Stomach smooth muscle (tissue), 2 donors: ENCODE measurements around the gene TAS2R60.
"Not testable (repeated sequence)": the region's sequence is repeated elsewhere in the genome, so short reads cannot be mapped to it uniquely, and the experiment has no call there.

Experiments
- H3K27ac ChIP-seq: one replicate; pipeline ENCODE4 v1.7.0; 2013; ENCODE audit warnings: mild to moderate bottlenecking, low read length, inconsistent platforms
- H3K27me3 ChIP-seq, 2 donors: one replicate each; pipeline ENCODE4 v1.7.0; 2013; ENCODE audit warnings: low read length in 2 of 2; ENCODE audit not compliant: insufficient read depth in 2 of 2, control insufficient read depth in 1 of 2
- H3K36me3 ChIP-seq, 2 donors: one replicate each; pipeline ENCODE4 v1.7.0; 2013; ENCODE audit warnings: low read length in 2 of 2; ENCODE audit not compliant: control insufficient read depth in 2 of 2, insufficient read depth in 2 of 2
- H3K4me1 ChIP-seq: one replicate; pipeline ENCODE4 v1.7.0; 2013; ENCODE audit warnings: low read length; ENCODE audit not compliant: control insufficient read depth, insufficient read depth
- H3K4me3 ChIP-seq, 2 donors: one replicate each; pipeline ENCODE4 v1.7.0; 2013; ENCODE audit warnings: low read length in 2 of 2
- H3K9ac ChIP-seq, 2 donors: one replicate each; pipeline ENCODE4 v1.7.0; 2013; ENCODE audit warnings: low read length in 2 of 2, mild to moderate bottlenecking in 1 of 2
- H3K9me3 ChIP-seq, 2 donors: one replicate each; pipeline ENCODE4 v1.7.0; 2013; ENCODE audit warnings: low read length in 2 of 2; ENCODE audit not compliant: control insufficient read depth in 2 of 2
- donor health status: healthy.
- donor health status: Pancreatic carcinoma.

The TAS2R60 gene

DNA sequence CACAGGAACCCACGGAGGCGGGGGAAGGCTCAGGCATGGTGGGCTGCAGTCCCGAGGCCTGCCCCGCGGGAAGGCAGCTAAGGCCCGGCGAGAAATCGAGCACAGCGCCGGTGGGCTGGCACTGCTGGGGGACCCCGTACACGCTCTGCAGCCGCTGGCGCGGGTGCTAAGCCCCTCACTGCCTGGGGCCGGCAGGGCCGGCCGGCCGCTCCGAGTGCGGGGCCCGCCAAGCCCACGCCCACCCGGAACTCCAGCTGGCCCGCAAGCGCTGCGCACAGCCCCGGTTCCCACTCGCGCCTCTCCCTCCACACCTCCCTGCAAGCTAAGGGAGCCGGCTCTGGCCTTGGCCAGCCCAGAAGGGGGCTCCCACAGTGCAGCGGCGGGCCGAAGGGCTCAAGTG, 18.8 kb upstream of the TAS2R60 start:
- H3K27ac ChIP-seq, H3K9me3 ChIP-seq, H3K27me3 ChIP-seq, H3K4me1 ChIP-seq, H3K36me3 ChIP-seq, H3K4me3 ChIP-seq, H3K9ac ChIP-seq: not testable (repeated sequence)

DNA sequence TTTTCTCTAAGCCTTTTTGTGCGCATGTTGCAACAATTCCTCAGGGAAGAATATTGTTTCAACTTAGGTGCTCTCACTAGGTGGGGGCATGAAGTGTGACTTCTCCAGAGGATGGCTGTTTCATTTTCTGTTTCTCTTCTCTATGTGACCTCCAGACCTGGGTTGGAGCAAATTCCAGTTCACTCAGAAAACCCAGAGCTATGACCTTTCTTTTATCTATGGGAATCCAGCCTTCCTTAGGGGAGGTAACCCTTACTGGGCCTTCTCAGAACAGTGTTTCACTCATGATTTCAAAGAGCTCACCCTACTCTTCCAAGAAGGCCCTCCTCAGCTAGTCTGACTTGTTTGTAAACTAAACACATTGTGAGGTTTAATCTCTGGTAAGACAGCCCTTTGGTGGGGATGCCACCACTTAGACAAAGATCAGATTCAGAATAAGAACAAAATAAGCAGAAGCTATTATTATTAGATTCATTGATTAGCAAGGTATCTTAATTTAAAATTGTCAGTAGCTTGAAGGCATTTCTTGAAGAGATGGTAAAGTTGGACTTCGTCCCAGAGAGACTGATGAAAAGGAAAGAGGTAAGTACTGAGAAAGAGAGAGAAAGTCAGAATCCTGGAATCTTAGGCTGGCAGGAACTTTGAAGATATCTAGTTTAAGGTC, 16.6 kb upstream of the TAS2R60 start:
- no peaks in the 10 kb centered on the region for H3K9me3 ChIP-seq
- H3K27ac ChIP-seq = no peak overlapping the region
- no peaks in the 10 kb centered on the region for H3K27me3 ChIP-seq
- no peaks in the 10 kb centered on the region for H3K4me1 ChIP-seq
- H3K4me3 ChIP-seq = no peak overlapping the region
- H3K9ac ChIP-seq = no peak overlapping the region
- H3K36me3 ChIP-seq = no peaks in the 10 kb centered on the region

DNA sequence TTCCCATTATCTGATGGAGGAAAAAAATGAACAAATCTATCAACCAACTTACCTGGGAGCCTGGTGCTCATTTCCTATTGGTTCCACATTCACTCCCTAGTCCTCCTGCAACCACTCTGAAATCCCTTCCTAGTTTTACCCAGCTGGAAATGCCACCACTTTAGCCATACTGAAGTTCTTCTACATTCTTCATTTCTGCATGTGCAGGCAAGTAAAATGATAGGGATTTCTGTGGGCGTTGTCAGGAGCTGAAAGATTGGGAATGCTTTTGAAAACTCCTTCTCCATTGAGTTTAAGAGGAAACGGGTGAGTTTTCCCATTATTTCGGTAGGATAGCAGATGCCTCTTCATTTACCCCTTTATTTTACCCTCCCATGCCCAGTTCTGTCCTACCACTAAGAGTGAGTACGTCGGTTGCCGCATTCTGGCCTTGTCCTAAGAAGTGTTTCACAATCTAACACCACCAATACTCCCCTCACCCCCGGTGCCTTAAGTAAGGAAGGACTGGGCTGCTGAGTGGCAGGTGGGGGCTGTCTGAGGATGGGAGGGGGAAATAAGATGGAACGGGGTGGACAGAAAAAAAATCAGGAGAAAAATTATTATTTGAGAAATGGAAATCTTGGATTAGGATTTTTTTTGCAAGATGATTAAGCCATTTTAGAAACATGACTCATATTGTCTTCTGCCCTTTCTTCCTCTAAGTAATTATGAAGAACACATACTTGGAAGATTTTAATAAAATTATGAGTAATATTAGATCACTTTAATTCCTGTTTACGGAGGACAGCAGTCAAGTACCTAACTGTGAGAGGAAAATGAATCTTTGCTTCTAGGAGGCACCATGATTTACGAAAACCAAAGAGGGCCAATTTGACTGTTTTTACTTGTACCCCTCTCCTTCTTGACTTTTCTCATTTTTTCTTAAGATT, 13.2 kb upstream of the TAS2R60 start:
- Histone ChIP-seq H3K27me3 (no peaks in the 10 kb centered on the region), H3K4me3 (no peak overlapping the region), H3K27ac (no peak overlapping the region), H3K36me3 (no peaks in the 10 kb centered on the region), H3K9ac (no peak overlapping the region), H3K9me3 (no peaks in the 10 kb centered on the region), H3K4me1 (no peaks in the 10 kb centered on the region)

DNA sequence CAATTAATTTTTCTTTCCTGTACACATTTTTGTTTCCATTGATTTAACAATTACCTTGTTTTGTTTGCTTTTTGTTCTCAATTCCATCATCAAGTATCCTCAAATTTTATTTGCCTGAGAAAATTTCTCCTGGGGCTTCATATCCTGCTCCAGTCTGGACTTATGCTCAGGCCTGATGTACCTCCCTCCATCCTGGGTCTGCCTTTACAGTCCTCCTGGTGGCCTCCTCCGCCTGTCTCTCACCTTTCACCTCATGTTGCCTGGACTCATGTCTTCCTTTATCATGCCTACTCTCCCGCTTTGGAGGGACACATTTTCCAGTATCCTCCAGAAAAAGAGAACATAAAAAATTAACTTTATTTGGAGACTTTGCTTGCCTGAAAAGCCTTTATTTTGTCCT, 12.1 kb upstream of the TAS2R60 start:
- Histone ChIP-seq H3K9me3 (no peaks in the 10 kb centered on the region), H3K27ac (no peak overlapping the region), H3K4me1 (no peaks in the 10 kb centered on the region), H3K9ac (no peak overlapping the region), H3K27me3 (no peaks in the 10 kb centered on the region), H3K4me3 (no peak overlapping the region), H3K36me3 (no peaks in the 10 kb centered on the region)

DNA sequence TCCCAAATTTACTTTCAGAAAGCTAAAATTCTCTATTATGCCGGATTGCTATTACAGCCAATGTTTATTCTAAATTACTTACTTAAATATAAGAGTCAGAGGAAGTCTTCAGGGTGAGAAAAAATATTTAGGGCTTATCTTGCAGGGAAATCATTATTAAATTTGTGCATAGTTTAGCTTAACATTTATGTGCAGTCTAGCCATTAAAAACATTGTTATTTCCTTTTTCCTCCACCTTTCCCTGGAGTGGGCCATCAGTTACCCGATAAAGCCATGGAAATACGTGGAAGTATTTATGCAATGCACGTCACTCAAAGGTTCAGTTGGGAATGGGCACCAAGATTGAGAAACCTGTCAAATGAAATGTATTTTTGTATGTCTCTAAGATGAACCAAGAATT, 9.5 kb upstream of the TAS2R60 start:
- Histone ChIP-seq H3K27me3 (no peaks in the 10 kb centered on the region), H3K9ac (no peak overlapping the region), H3K27ac (no peak overlapping the region), H3K9me3 (no peaks in the 10 kb centered on the region), H3K4me3 (no peak overlapping the region), H3K36me3 (no peaks in the 10 kb centered on the region), H3K4me1 (no peaks in the 10 kb centered on the region)

DNA sequence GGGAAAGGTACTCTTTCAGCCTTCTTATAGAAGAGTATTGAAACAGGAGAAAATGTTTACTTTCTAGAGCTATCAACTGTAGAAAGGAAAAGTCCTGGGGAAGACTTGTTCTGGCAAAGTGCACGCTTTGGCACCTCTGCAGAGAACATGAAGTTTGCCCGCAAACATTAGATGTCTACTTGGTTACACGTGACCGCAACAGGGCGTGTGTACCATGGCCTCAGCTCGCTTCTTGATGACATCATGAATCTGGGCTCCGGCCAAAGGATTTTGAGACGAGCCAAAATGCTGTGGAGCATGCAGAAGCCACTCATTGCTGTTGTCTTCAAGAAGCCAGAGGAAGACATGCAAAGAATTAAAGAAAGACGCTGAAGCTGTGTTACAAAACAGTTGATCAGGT, 8.6 kb upstream of the TAS2R60 start:
- Histone ChIP-seq H3K4me1 (no peaks in the 10 kb centered on the region), H3K4me3 (no peak overlapping the region), H3K27ac (no peak overlapping the region), H3K9me3 (no peaks in the 10 kb centered on the region), H3K27me3 (no peaks in the 10 kb centered on the region), H3K36me3 (no peaks in the 10 kb centered on the region), H3K9ac (no peak overlapping the region)

DNA sequence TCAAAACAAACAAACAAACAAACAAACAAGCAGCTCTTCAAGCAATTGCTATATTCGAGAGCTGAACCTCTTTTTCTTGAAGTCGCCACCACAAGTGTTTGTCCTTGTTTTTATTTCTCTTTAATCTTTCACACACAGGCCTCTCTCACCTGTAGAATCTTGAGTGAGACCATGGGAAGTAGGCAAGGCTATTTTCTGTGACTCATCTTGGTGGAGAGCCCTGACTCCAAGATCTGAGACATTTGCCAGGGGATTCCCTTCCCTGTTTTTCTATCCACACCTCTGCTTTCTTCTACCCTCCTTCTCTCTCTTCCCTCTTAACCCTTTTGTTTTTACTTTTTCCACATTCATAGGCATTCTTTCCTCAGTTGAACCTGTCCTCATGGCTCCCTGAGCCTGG, 8.0 kb upstream of the TAS2R60 start:
- H3K9ac ChIP-seq = no peak overlapping the region
- no peaks in the 10 kb centered on the region for H3K9me3 ChIP-seq
- no peaks in the 10 kb centered on the region for H3K27me3 ChIP-seq
- no peak overlapping the region for H3K4me3 ChIP-seq
- H3K4me1 ChIP-seq = no peaks in the 10 kb centered on the region
- no peak overlapping the region for H3K27ac ChIP-seq
- no peaks in the 10 kb centered on the region for H3K36me3 ChIP-seq

DNA sequence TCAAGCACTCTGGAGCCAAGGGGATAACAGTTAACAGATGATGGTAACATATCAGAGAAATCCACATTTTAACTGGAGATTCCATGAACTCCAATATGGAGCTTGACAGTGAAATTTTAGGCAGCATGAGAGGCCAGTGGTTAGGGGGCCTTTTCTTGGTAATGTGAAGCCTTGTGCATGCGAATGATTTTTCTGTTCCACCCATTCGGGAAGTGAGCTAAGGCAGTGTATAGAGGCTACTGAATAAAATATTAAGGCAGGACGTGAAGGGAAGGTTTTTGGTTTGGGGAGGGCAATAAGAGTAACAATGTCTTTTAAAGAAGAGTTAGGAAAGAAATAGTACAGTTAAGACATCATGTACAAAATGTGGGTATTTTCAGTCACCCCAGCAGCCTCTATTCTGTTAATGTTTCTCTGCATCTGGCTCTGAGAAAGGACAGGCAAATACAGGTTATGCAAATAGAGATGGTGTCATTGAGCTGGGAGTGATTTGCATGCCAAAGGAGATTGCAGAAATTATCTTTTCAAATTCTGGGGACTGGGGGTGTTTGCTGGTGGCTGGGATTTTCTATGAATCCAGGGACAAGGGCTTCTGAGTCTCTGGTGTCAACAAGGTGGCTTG, 6.8 kb upstream of the TAS2R60 start:
- Histone ChIP-seq H3K4me3 (no peak overlapping the region), H3K9me3 (no peaks in the 10 kb centered on the region), H3K27ac (no peak overlapping the region), H3K36me3 (no peaks in the 10 kb centered on the region), H3K27me3 (no peaks in the 10 kb centered on the region), H3K9ac (no peak overlapping the region), H3K4me1 (no peaks in the 10 kb centered on the region)

DNA sequence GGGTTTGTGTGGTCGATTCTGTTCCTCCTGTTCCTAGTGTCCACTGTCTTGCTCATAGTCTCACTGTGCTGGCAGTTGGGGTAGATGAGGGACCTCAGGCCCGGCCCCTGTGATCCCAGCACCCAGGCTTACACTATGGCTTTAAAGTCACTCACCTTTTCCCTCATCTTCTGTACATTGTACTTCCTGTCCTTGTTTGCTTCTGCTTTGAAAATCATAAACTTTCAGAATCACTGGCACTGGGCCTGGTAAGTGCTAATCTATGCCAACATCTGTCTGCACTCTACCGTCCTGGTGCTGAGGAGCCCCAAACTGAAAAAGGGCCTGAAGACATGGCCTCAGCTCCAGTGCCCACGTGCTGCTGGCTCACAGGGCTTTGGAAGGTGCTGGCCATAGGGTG, 5.7 kb upstream of the TAS2R60 start:
- Histone ChIP-seq H3K4me3 (no peak overlapping the region), H3K27me3 (no peaks in the 10 kb centered on the region), H3K27ac (no peak overlapping the region), H3K9ac (no peak overlapping the region), H3K9me3 (no peaks in the 10 kb centered on the region), H3K36me3 (no peaks in the 10 kb centered on the region), H3K4me1 (no peaks in the 10 kb centered on the region)

DNA sequence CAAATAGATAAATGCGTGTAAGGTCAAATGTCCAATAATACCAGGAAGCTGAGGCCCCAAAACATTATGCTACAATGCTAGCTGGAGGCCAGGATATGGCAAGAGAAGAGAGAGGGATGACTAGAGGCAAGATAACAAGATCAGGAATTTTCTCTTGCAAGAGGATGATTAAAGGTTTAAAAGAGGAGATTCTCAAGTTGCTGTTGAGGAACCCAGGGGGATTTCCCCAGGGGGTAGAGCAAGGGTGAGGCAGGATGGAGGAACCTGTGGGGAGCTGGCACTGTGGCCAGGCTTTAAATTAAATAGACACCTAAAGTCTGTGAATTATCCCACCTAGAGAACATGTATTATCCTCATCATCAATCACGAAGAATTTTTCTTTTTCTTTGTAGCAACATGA, 3.4 kb upstream of the TAS2R60 start:
- Histone ChIP-seq H3K4me3 (no peak overlapping the region), H3K36me3 (no peaks in the 10 kb centered on the region), H3K9me3 (no peaks in the 10 kb centered on the region), H3K27ac (no peak overlapping the region), H3K27me3 (no peaks in the 10 kb centered on the region), H3K9ac (no peak overlapping the region), H3K4me1 (no peaks in the 10 kb centered on the region)
